HepG2 (cell line): Measurements from ENCODE around the gene RIOK3. TPM values are rescaled to one million over a fixed set of nuclear protein-coding genes. Genes with fewer than 3 reads are reported as not detected.

ENCODE experiments used
- ATAC-seq: fragments of 200-7000 bp; cut with Tn5 transposase; 3 replicates; pipeline ENCODE4 v1.9.1; 2020; ENCODE audit warnings: mild to moderate bottlenecking, moderate library complexity
- BruUV-seq: library from RNA; stranded (reverse); fragments of 400-500 nt; replicated peaks from 2 replicates; lab custom pipeline; 2021; lab: Mats Ljungman, UMichigan
- CTCF ChIA-PET: fragments of 300-600 bp; formaldehyde crosslinking; extraction: SDS; loops from one replicate; lab custom pipeline; 2021; ENCODE audit warnings: low total read pairs, inconsistent platforms, low intra/inter-chr PET ratio; lab: Yijun Ruan, JAX
- POLR2A ChIA-PET: fragments of 350-600 bp; sonication (Branson Sonifier 250); formaldehyde crosslinking; loops from one replicate; lab custom pipeline; 2020; ENCODE audit warnings: antibody characterized with exemption, inconsistent platforms; lab: Yijun Ruan, JAX
- DNase-seq: peaks from one replicate; pipeline ENCODE4 v3.0.0-alpha.2; 2015; ENCODE audit warnings: low spot score
- FAIRE-seq: peaks from 3 replicates; lab custom pipeline; 2011; peaks lifted over from hg19 to GRCh38; lab: Jason Lieb, UNC
- H2AFZ ChIP-seq: one replicate; pipeline ENCODE4 v1.6.1; 2011; ENCODE audit warnings: low read length, inconsistent platforms
- H3K27ac ChIP-seq: fragments of 300-600 bp; 3 replicates; pipeline ENCODE4 v1.8.0; 2011; ENCODE audit warnings: mixed run types, mild to moderate bottlenecking, mixed read lengths, low read length, inconsistent platforms; ENCODE audit not compliant: insufficient read depth; ENCODE audit errors: extremely low read length
- H3K27me3 ChIP-seq, 2 experiments: fragments of 200-600 bp in 1 of 2; 2 replicates in 1 of 2; 3 replicates in 1 of 2; pipeline versions ENCODE4 v1.6.0 to v1.8.0; 2011; ENCODE audit warnings: low read length in 2 of 2, mild to moderate bottlenecking in 2 of 2, moderate library complexity in 2 of 2, inconsistent platforms in 1 of 2; ENCODE audit not compliant: insufficient read depth in 2 of 2, control insufficient read depth in 1 of 2
- H3K36me3 ChIP-seq, 2 experiments: fragments of 200-600 bp in 1 of 2; replicated peaks in 1 of 2; 2 replicates in 1 of 2; 3 replicates in 1 of 2; pipeline versions ENCODE4 v1.5.1 to v1.8.0; 2011; ENCODE audit warnings: low read length in 2 of 2, inconsistent platforms in 1 of 2; ENCODE audit not compliant: insufficient read depth in 2 of 2, control insufficient read depth in 1 of 2
- H3K4me1 ChIP-seq: 2 replicates; pipeline ENCODE4 v1.5.1; 2012; ENCODE audit warnings: low read length, inconsistent platforms; ENCODE audit not compliant: insufficient read depth
- H3K4me2 ChIP-seq: 2 replicates; pipeline ENCODE4 v1.6.0; 2011; ENCODE audit warnings: low read depth, low read length, inconsistent platforms
- H3K4me3 ChIP-seq, 3 experiments: fragments of 200-600 bp in 1 of 3; sonication (generic), shearing (Covaris generic) in 1 of 3; replicated peaks in 1 of 3; 2 replicates each; pipeline ENCODE4 v1.5.1; 2011 to 2016; ENCODE audit warnings: low read length in 3 of 3, inconsistent platforms in 2 of 3, low read depth in 2 of 3, mild to moderate bottlenecking in 2 of 3, control low read depth in 1 of 3, mixed read lengths in 1 of 3; ENCODE audit not compliant: insufficient read depth in 1 of 3
- H3K79me2 ChIP-seq: one replicate; pipeline ENCODE4 v1.6.1; 2011; ENCODE audit warnings: low read length, inconsistent platforms; ENCODE audit not compliant: insufficient read depth
- H3K9ac ChIP-seq: 2 replicates; pipeline ENCODE4 v1.6.0; 2011; ENCODE audit warnings: mild to moderate bottlenecking, low read depth, low read length, inconsistent platforms; ENCODE audit not compliant: insufficient read depth
- H3K9me3 ChIP-seq: 2 replicates; pipeline ENCODE4 v1.5.1; 2012; ENCODE audit warnings: mild to moderate bottlenecking, low read length
- H4K20me1 ChIP-seq: 2 replicates; pipeline ENCODE4 v1.6.0; 2011; ENCODE audit warnings: inconsistent platforms, mild to moderate bottlenecking, low read length, moderate library complexity; ENCODE audit not compliant: insufficient read depth
- DNMT3B ChIP-seq: conservative IDR thresholded peaks from 2 replicates; pipeline ENCODE4 v1.6.1; 2016; ENCODE audit warnings: missing biosample characterization, control low read depth
- FOXA1 ChIP-seq, 2 experiments: fragments of 450-650 bp in 1 of 2; sonication (generic) in 1 of 2; formaldehyde crosslinking in 1 of 2; IDR thresholded peaks; 2 replicates each; pipeline versions ENCODE4 v1.4.0 to v1.6.1; 2016 to 2020; ENCODE audit warnings: missing genetic modification reagents in 1 of 2
- KAT2B ChIP-seq: fragments of 150-350 bp; IDR thresholded peaks from 2 replicates; pipeline ENCODE4 v1.6.1; 2014; ENCODE audit warnings: low read depth, low read length, borderline replicate concordance
- LBX2 ChIP-seq: sonication (generic); formaldehyde crosslinking; IDR thresholded peaks from 2 replicates; pipeline ENCODE4 v1.5.0; 2020; ENCODE audit warnings: missing genetic modification reagents, mild to moderate bottlenecking, borderline replicate concordance
- MEIS2 ChIP-seq: sonication (generic); formaldehyde crosslinking; IDR thresholded peaks from 2 replicates; pipeline ENCODE4 v1.9.0; 2021; ENCODE audit warnings: mild to moderate bottlenecking, missing genetic modification reagents
- REST ChIP-seq, 2 experiments: IDR thresholded peaks; 2 replicates each; pipeline ENCODE4 v1.6.1; 2011 to 2012; ENCODE audit warnings: low read length in 2 of 2, borderline replicate concordance in 1 of 2, low read depth in 1 of 2, mild to moderate bottlenecking in 1 of 2, moderate library complexity in 1 of 2
- ZC3H13 ChIP-seq: sonication (generic); formaldehyde crosslinking; IDR thresholded peaks from 2 replicates; pipeline ENCODE4 v1.8.1; 2023; ENCODE audit warnings: mild to moderate bottlenecking, missing genetic modification reagents, moderate library complexity
- ZNF101 ChIP-seq: sonication (generic); formaldehyde crosslinking; IDR thresholded peaks from 2 replicates; pipeline ENCODE4 v1.4.0; 2020; ENCODE audit warnings: mild to moderate bottlenecking, low read depth, missing genetic modification reagents, borderline replicate concordance
- ZNF790 ChIP-seq: sonication (generic); formaldehyde crosslinking; IDR thresholded peaks from 2 replicates; pipeline ENCODE4 v1.8.0; 2022; ENCODE audit warnings: missing genetic modification reagents, mild to moderate bottlenecking, borderline replicate concordance
- ZNF792 ChIP-seq: IDR thresholded peaks from 2 replicates; pipeline ENCODE4 v1.6.1; 2016
- WGBS: methylation state at CpG from one replicate; pipeline ENCODE4 v1.1.6; 2017; ENCODE audit warnings: low lambda C conversion rate; 5-methylcytosine and 5-hydroxymethylcytosine counted together
- in situ Hi-C: cut with HindIII; loops from 2 replicates; pipeline ENCODE4 v1.10.0; 2017; ENCODE audit warnings: low pct_unique_long_range_greater_than_20kb; ENCODE audit not compliant: extremely low pct_ligation_motif_present
- intact Hi-C: fragments of 100-400 bp; cut with micrococcal nuclease; formaldehyde crosslinking; loops from one replicate; pipeline ENCODE4 v1.10.0; 2022; ENCODE audit not compliant: unreplicated experiment
- polyA plus RNA-seq, 8 experiments: library from polyadenylated mRNA; depleted of rRNA in 3 of 8; stranded (reverse) in 7 of 8; unstranded in 1 of 8; fragments of >200 nt; fragmentation: Illumina TruSeq in 4 of 8; extraction: Trizol in 4 of 8; gene quantifications; 2 replicates each; pipeline versions ENCODE4 v1.2.1 to v1.2.3, GENCODE V29; 2011 to 2016; ENCODE audit warnings: low read depth in 4 of 8, missing spikeins in 1 of 8, mixed read lengths in 1 of 8; ENCODE audit not compliant: insufficient read depth in 1 of 8
- total RNA-seq, 5 experiments: library from RNA; depleted of rRNA; stranded (reverse); fragments of >200 nt; fragmentation: Illumina TruSeq; extraction: Trizol; gene quantifications; 2 replicates each; pipeline ENCODE4 v1.2.3, GENCODE V29; 2016; ENCODE audit warnings: low read depth in 1 of 5
- TF ChIP-seq, protein P1 (sequence below): sonication (generic); formaldehyde crosslinking; IDR thresholded peaks from 2 replicates; pipeline ENCODE4 v1.4.0; 2020; ENCODE audit warnings: mild to moderate bottlenecking, missing genetic modification reagents

RIOK3 gene
- total and polyA plus RNA-seq, 2 of the 13 experiments (the other 11 are each of a cell fraction or from before 2014, with no cell fraction given) = 26.7 to 36.0 TPM

GRCh38 chr18:23433360-23433759 lies 19.7 kb upstream of the RIOK3 start:
- H3K27me3 ChIP-seq = no peaks in the 10 kb centered on the region; a peak in 1 of 5 replicates
- TF ChIP-seq ZNF790 (CRISPR knock-in tag) (no peak), REST (IDR thresholded peaks at IDR 0.05; ENCODE audit: borderline replicate concordance in 1 of 2, low read depth in 1 of 2, low read length in 2 of 2) (no peak), KAT2B (no peak), MEIS2 (CRISPR knock-in tag) (no peak), LBX2 (no peak), DNMT3B (CRISPR knock-in tag) (no peak), ZNF101 (CRISPR knock-in tag) (no peak), ZC3H13 (CRISPR knock-in tag) (no peak), FOXA1 (IDR thresholded peaks at IDR 0.05) (no peak), FOXA1 (CRISPR knock-in tag; IDR thresholded peaks at IDR 0.05) (no peak), ZNF792 (CRISPR knock-in tag) (no peak)
- TF ChIP-seq, protein P1, sequence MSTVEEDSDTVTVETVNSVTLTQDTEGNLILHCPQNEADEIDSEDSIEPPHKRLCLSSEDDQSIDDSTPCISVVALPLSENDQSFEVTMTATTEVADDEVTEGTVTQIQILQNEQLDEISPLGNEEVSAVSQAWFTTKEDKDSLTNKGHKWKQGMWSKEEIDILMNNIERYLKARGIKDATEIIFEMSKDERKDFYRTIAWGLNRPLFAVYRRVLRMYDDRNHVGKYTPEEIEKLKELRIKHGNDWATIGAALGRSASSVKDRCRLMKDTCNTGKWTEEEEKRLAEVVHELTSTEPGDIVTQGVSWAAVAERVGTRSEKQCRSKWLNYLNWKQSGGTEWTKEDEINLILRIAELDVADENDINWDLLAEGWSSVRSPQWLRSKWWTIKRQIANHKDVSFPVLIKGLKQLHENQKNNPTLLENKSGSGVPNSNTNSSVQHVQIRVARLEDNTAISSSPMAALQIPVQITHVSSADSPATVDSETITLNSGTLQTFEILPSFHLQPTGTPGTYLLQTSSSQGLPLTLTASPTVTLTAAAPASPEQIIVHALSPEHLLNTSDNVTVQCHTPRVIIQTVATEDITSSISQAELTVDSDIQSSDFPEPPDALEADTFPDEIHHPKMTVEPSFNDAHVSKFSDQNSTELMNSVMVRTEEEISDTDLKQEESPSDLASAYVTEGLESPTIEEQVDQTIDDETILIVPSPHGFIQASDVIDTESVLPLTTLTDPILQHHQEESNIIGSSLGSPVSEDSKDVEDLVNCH = no peak
- TF ChIP-seq, all 625 proteins: peak for 0
- 95% methylated on average over 2 of the region's 2 CpGs for WGBS
- Histone ChIP-seq H3K27ac (no peak overlapping the region), H3K79me2 (no peaks in the 10 kb centered on the region), H3K9ac (no peak overlapping the region), H3K4me2 (no peak overlapping the region), H3K4me3 (no peak overlapping the region), H3K9me3 (no peaks in the 10 kb centered on the region), H3K4me1 (peaks cover 10% of the 10 kb centered on the region), H4K20me1 (no peaks in the 10 kb centered on the region), H3K36me3 (no peaks in the 10 kb centered on the region), H2AFZ (no peak overlapping the region)
- BruUV-seq = no TSS peak
- DNase-seq (no peak), FAIRE-seq (no peak), ATAC-seq (no peak)
- ChIA-PET POLR2A (interaction anchor here (0.7 kb wide), 1 partner anchor 16 kb away, joined by 4 read pairs; no protein-coding TSS in a partner anchor), CTCF (no interaction called here)
- intact Hi-C loops = no loop called here
- in situ Hi-C loops = no loop called here
